HepG2 (cell line): ENCODE data around the gene ABAT. TPM values are rescaled to one million over a fixed set of nuclear protein-coding genes. Genes with fewer than 3 reads are reported as not detected.

Source experiments
- ATAC-seq: fragments of 200-7000 bp; cut with Tn5 transposase; 3 replicates; pipeline ENCODE4 v1.9.1; 2020; ENCODE audit warnings: mild to moderate bottlenecking, moderate library complexity
- BruUV-seq: library from RNA; stranded (reverse); fragments of 400-500 nt; replicated peaks from 2 replicates; lab custom pipeline; 2021; lab: Mats Ljungman, UMichigan
- CTCF ChIA-PET: fragments of 300-600 bp; formaldehyde crosslinking; extraction: SDS; loops from one replicate; lab custom pipeline; 2021; ENCODE audit warnings: low total read pairs, inconsistent platforms, low intra/inter-chr PET ratio; lab: Yijun Ruan, JAX
- POLR2A ChIA-PET: fragments of 350-600 bp; sonication (Branson Sonifier 250); formaldehyde crosslinking; loops from one replicate; lab custom pipeline; 2020; ENCODE audit warnings: antibody characterized with exemption, inconsistent platforms; lab: Yijun Ruan, JAX
- DNase-seq: peaks from one replicate; pipeline ENCODE4 v3.0.0-alpha.2; 2015; ENCODE audit warnings: low spot score
- FAIRE-seq: peaks from 3 replicates; lab custom pipeline; 2011; peaks lifted over from hg19 to GRCh38; lab: Jason Lieb, UNC
- H2AFZ ChIP-seq: one replicate; pipeline ENCODE4 v1.6.1; 2011; ENCODE audit warnings: low read length, inconsistent platforms
- H3K27ac ChIP-seq: fragments of 300-600 bp; 3 replicates; pipeline ENCODE4 v1.8.0; 2011; ENCODE audit warnings: mixed run types, mild to moderate bottlenecking, mixed read lengths, low read length, inconsistent platforms; ENCODE audit not compliant: insufficient read depth; ENCODE audit errors: extremely low read length
- H3K27me3 ChIP-seq, 2 experiments: fragments of 200-600 bp in 1 of 2; 2 replicates in 1 of 2; 3 replicates in 1 of 2; pipeline versions ENCODE4 v1.6.0 to v1.8.0; 2011; ENCODE audit warnings: low read length in 2 of 2, mild to moderate bottlenecking in 2 of 2, moderate library complexity in 2 of 2, inconsistent platforms in 1 of 2; ENCODE audit not compliant: insufficient read depth in 2 of 2, control insufficient read depth in 1 of 2
- H3K36me3 ChIP-seq, 2 experiments: fragments of 200-600 bp in 1 of 2; replicated peaks in 1 of 2; 2 replicates in 1 of 2; 3 replicates in 1 of 2; pipeline versions ENCODE4 v1.5.1 to v1.8.0; 2011; ENCODE audit warnings: low read length in 2 of 2, inconsistent platforms in 1 of 2; ENCODE audit not compliant: insufficient read depth in 2 of 2, control insufficient read depth in 1 of 2
- H3K4me1 ChIP-seq: 2 replicates; pipeline ENCODE4 v1.5.1; 2012; ENCODE audit warnings: low read length, inconsistent platforms; ENCODE audit not compliant: insufficient read depth
- H3K4me2 ChIP-seq: 2 replicates; pipeline ENCODE4 v1.6.0; 2011; ENCODE audit warnings: low read depth, low read length, inconsistent platforms
- H3K4me3 ChIP-seq, 3 experiments: fragments of 200-600 bp in 1 of 3; sonication (generic), shearing (Covaris generic) in 1 of 3; replicated peaks in 1 of 3; 2 replicates each; pipeline ENCODE4 v1.5.1; 2011 to 2016; ENCODE audit warnings: low read length in 3 of 3, inconsistent platforms in 2 of 3, low read depth in 2 of 3, mild to moderate bottlenecking in 2 of 3, control low read depth in 1 of 3, mixed read lengths in 1 of 3; ENCODE audit not compliant: insufficient read depth in 1 of 3
- H3K79me2 ChIP-seq: one replicate; pipeline ENCODE4 v1.6.1; 2011; ENCODE audit warnings: low read length, inconsistent platforms; ENCODE audit not compliant: insufficient read depth
- H3K9ac ChIP-seq: 2 replicates; pipeline ENCODE4 v1.6.0; 2011; ENCODE audit warnings: mild to moderate bottlenecking, low read depth, low read length, inconsistent platforms; ENCODE audit not compliant: insufficient read depth
- H3K9me3 ChIP-seq: 2 replicates; pipeline ENCODE4 v1.5.1; 2012; ENCODE audit warnings: mild to moderate bottlenecking, low read length
- H4K20me1 ChIP-seq: 2 replicates; pipeline ENCODE4 v1.6.0; 2011; ENCODE audit warnings: inconsistent platforms, mild to moderate bottlenecking, low read length, moderate library complexity; ENCODE audit not compliant: insufficient read depth
- POLR2G ChIP-seq: fragments of 200-400 bp; formaldehyde crosslinking; IDR thresholded peaks from 2 replicates; pipeline ENCODE4 v1.6.1; 2018; ENCODE audit warnings: mild to moderate bottlenecking, low read depth, low read length, moderate library complexity
- RBM22 ChIP-seq: fragments of 200-400 bp; formaldehyde crosslinking; optimal IDR thresholded peaks from 2 replicates; pipeline ENCODE3; 2017; ENCODE audit warnings: mild to moderate bottlenecking, low read length, moderate library complexity
- RERE ChIP-seq: IDR thresholded peaks from 2 replicates; pipeline ENCODE4 v1.6.1; 2016; ENCODE audit warnings: low read depth, missing genetic modification reagents, missing compliant biosample characterization
- ZNF20 ChIP-seq: sonication (generic); formaldehyde crosslinking; IDR thresholded peaks from 2 replicates; pipeline ENCODE4 v1.4.0; 2020; ENCODE audit warnings: mild to moderate bottlenecking, moderate library complexity, missing genetic modification reagents
- WGBS: methylation state at CpG from one replicate; pipeline ENCODE4 v1.1.6; 2017; ENCODE audit warnings: low lambda C conversion rate; 5-methylcytosine and 5-hydroxymethylcytosine counted together
- in situ Hi-C: cut with HindIII; loops from 2 replicates; pipeline ENCODE4 v1.10.0; 2017; ENCODE audit warnings: low pct_unique_long_range_greater_than_20kb; ENCODE audit not compliant: extremely low pct_ligation_motif_present
- intact Hi-C: fragments of 100-400 bp; cut with micrococcal nuclease; formaldehyde crosslinking; loops from one replicate; pipeline ENCODE4 v1.10.0; 2022; ENCODE audit not compliant: unreplicated experiment
- polyA plus RNA-seq, 8 experiments: library from polyadenylated mRNA; depleted of rRNA in 3 of 8; stranded (reverse) in 7 of 8; unstranded in 1 of 8; fragments of >200 nt; fragmentation: Illumina TruSeq in 4 of 8; extraction: Trizol in 4 of 8; gene quantifications; 2 replicates each; pipeline versions ENCODE4 v1.2.1 to v1.2.3, GENCODE V29; 2011 to 2016; ENCODE audit warnings: low read depth in 4 of 8, missing spikeins in 1 of 8, mixed read lengths in 1 of 8; ENCODE audit not compliant: insufficient read depth in 1 of 8
- total RNA-seq, 5 experiments: library from RNA; depleted of rRNA; stranded (reverse); fragments of >200 nt; fragmentation: Illumina TruSeq; extraction: Trizol; gene quantifications; 2 replicates each; pipeline ENCODE4 v1.2.3, GENCODE V29; 2016; ENCODE audit warnings: low read depth in 1 of 5

Gene ABAT
- total and polyA plus RNA-seq, 2 of the 13 experiments (the other 11 are each of a cell fraction or from before 2014, with no cell fraction given), result 47.6 to 97.3 TPM

GRCh38 chr16:8785408-8785807, 111.0 kb downstream of the ABAT start:
- Histone ChIP-seq H2AFZ (no peak overlapping the region), H3K79me2 (no peaks in the 10 kb centered on the region), H3K4me3 (no peak overlapping the region), H3K4me1 (peaks cover 19% of the 10 kb centered on the region), H3K9me3 (no peaks in the 10 kb centered on the region), H4K20me1 (no peaks in the 10 kb centered on the region), H3K9ac (no peak overlapping the region), H3K4me2 (no peak overlapping the region), H3K27me3 (no peaks in the 10 kb centered on the region), H3K36me3 (peaks cover 0 to 6% of the 10 kb centered on the region in 2 experiments; a peak in 2 of 5 replicates), H3K27ac (no peak overlapping the region)
- no peak for ATAC-seq
- no peak for FAIRE-seq
- BruUV-seq, result no TSS peak
- ChIA-PET CTCF (no interaction called here), POLR2A (no interaction called here)
- DNase-seq, result no peak
- intact Hi-C loops, result no loop called here
- TF ChIP-seq POLR2G, result 0 out of 2 replicates have a peak, but pooled peaks have one; percentile 33
- TF ChIP-seq ZNF20 (CRISPR knock-in tag), result 0 out of 2 replicates have a peak, but pooled peaks have one; percentile 41
- TF ChIP-seq RBM22, result peak; percentile 91
- no peak for TF ChIP-seq RERE
- in situ Hi-C loops, result no loop called here
- 93% methylated on average over 6 of the region's 6 CpGs for WGBS
